Large intestine (tissue), 12 donors: ENCODE data around the gene TENT4B. TPM values are rescaled to one million over a fixed set of nuclear protein-coding genes. Genes with fewer than 3 reads are reported as not detected.

Experiments used
- DNase-seq, 2 donors: peaks; one replicate each; pipeline versions ENCODE4 v3.0.0 to v3.0.0-alpha.2; 2013
- H3K27ac ChIP-seq: one replicate; pipeline ENCODE4 v1.5.1; 2013; ENCODE audit warnings: low read length
- H3K27me3 ChIP-seq: 2 replicates; pipeline ENCODE4 v1.6.1; 2013; ENCODE audit warnings: low read length; ENCODE audit not compliant: control insufficient read depth, insufficient read depth
- H3K36me3 ChIP-seq: 2 replicates; pipeline ENCODE4 v1.6.1; 2013; ENCODE audit warnings: low read length; ENCODE audit not compliant: control insufficient read depth, insufficient read depth
- H3K4me1 ChIP-seq: one replicate; pipeline ENCODE4 v1.6.1; 2013; ENCODE audit warnings: low read length; ENCODE audit not compliant: control insufficient read depth, insufficient read depth
- H3K4me3 ChIP-seq: one replicate; pipeline ENCODE4 v1.5.1; 2013; ENCODE audit warnings: low read length
- H3K9me3 ChIP-seq: one replicate; pipeline ENCODE4 v1.6.1; 2013; ENCODE audit warnings: mild to moderate bottlenecking, low read depth, low read length, moderate library complexity; ENCODE audit not compliant: control insufficient read depth
- WGBS: methylation state at CpG from one replicate; pipeline ENCODE4 v1.1.5; 2013; ENCODE audit warnings: low lambda C conversion rate; ENCODE audit not compliant: insufficient coverage; 5-methylcytosine and 5-hydroxymethylcytosine counted together
- long read RNA-seq, 11 donors: transcript quantifications; one replicate each; lab custom pipeline, GENCODE V29; 2026
- polyA plus RNA-seq: library from polyadenylated mRNA; unstranded; fragments of 120-200 nt; gene quantifications from one replicate; pipeline ENCODE4 v1.2.1, GENCODE V29; 2013

Gene TENT4B
- polyA plus RNA-seq, result 17.2 TPM
- long read RNA-seq, donor 1, full-length matches to known transcripts, result 1 of 1 reads
- long read RNA-seq, donor 1, partial matches to known transcripts, result 0 of 1 reads
- long read RNA-seq, donor 1, other reads (novel, unspliced or antisense), result 0 of 1 reads
- long read RNA-seq, donor 2, result 0 reads
- long read RNA-seq, donor 3, result 0 reads
- long read RNA-seq, donor 4, result 0 reads
- long read RNA-seq, donor 5, result 0 reads
- long read RNA-seq, donor 6, partial matches to known transcripts, result 10 of 10 reads
- long read RNA-seq, donor 6, other reads (novel, unspliced or antisense), result 0 of 10 reads
- long read RNA-seq, donor 7, result 0 reads
- long read RNA-seq, donor 8, result 0 reads
- long read RNA-seq, donor 9, result 0 reads
- long read RNA-seq, donor 10, full-length matches to known transcripts, result 1 of 1 reads
- long read RNA-seq, donor 10, partial matches to known transcripts, result 0 of 1 reads
- long read RNA-seq, donor 10, other reads (novel, unspliced or antisense), result 0 of 1 reads
- long read RNA-seq, donor 11, result 0 reads

DNA sequence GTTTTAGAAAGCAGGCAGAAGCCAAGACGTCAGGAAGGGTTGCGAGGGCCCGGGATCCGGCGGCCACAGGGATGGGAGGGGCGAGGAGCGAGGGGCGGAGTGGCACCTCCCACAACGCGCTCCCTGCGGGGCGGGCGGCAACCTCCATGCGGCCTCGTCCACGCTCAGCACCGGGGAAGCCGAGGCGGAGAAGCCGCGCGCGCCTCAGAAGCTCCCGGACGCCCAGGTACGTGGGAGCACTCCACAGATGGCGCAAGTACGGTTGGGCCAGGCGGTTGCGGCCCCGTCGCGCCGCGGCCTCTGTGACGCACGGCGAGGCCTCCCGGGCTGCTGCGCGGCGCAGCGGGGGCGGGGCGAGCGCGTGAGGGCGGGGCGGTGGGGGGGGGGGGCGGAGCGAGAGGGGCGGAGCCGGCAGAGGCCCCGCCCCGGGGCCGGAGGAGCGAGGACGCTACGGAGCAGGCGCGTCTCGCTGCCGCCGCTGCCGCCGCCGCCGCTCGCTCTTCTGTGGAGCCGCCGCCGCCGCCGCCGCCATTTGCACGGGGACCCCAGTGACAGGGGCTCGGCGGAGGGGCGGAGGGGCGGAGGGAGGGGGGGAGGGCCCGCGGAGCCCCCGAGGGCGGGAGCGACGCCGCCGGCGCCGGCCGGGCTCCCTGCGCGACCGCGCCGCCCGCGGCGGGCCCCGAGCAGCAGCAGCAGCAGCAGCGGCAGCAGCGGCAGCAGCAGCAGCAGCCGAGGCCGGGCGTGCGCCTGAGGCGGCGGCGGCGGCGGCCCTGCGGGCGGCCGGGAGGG, at the start of gene TENT4B:
TSS of gene TENT4B (plus strand) at position 500 of the 789 bp plus-strand sequence. CDS start 316 bp downstream, outside the sequence.
- H3K9me3 ChIP-seq, result no peaks in the 10 kb centered on the region
- H3K4me3 ChIP-seq, result peak within 1 kb of the TSS; percentile 87
- WGBS, result no CpG with 5 or more reads among the region's 114 CpGs
- H3K36me3 ChIP-seq, result peaks cover 2% of the 10 kb centered on the region
- H3K27ac ChIP-seq, result peak within 1 kb of the TSS; percentile 96
- no peaks in the 10 kb centered on the region for H3K27me3 ChIP-seq
- peaks cover 3% of the 10 kb centered on the region for H3K4me1 ChIP-seq
- DNase-seq, result peak; percentile 86 to 95

DNA sequence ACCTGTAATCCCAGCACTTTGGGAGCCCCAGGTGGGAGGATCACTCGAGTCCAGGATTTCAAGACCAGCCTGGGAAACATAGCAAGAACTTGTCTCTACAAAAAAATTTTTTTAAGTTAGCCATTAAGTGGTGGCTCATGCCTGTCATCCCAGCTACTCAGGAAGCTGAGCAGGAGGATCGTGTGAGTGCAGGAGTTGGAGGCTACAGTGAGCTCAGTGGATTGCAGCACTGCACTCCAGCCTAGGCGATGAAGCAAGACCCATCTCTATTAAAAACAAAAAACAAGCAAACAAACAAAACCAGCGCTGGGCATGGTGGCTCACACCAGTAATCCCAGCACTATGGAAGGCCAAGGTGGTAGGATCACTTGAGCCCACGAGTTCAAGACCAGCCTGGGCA, 49.3 kb upstream of the TENT4B start:
- peaks cover 30% of the 10 kb centered on the region for H3K36me3 ChIP-seq
- WGBS, result no CpG with 5 or more reads among the region's 5 CpGs

GRCh38 chr16:50114357-50115129, 38.6 kb upstream of the TENT4B start:
- Histone ChIP-seq H3K4me1 (no peaks in the 10 kb centered on the region), H3K9me3 (no peaks in the 10 kb centered on the region), H3K27me3 (no peaks in the 10 kb centered on the region), H3K27ac (no peak overlapping the region), H3K4me3 (no peak overlapping the region), H3K36me3 (no peaks in the 10 kb centered on the region)
- no peak for DNase-seq
- no CpG with 5 or more reads among the region's 8 CpGs for WGBS

More for the DNA sequence above, 49.3 kb upstream of the TENT4B start:
- DNase-seq, result no peak
- no peaks in the 10 kb centered on the region for H3K9me3 ChIP-seq
- H3K4me3 ChIP-seq, result no peak overlapping the region
- H3K27me3 ChIP-seq, result no peaks in the 10 kb centered on the region
- H3K27ac ChIP-seq, result no peak overlapping the region
- no peaks in the 10 kb centered on the region for H3K4me1 ChIP-seq

- Histone ChIP-seq H3K27me3 (no peaks in the 10 kb centered on the region), H3K4me3 (no peak overlapping the region), H3K4me1 (peaks cover 8% of the 10 kb centered on the region), H3K36me3 (no peaks in the 10 kb centered on the region), H3K9me3 (peaks cover 4% of the 10 kb centered on the region), H3K27ac (no peak overlapping the region)
- peak in 1 of 2 donors; percentile 56 for DNase-seq
These were observed 32.4 kb upstream of the TENT4B start for GRCh38 chr16:50120711-50121110.

GRCh38 chr16:50121278-50121677, 31.8 kb upstream of the TENT4B start:
- H3K36me3 ChIP-seq, result no peaks in the 10 kb centered on the region
- peak in 1 of 2 donors; percentile 42 for DNase-seq
- peaks cover 8% of the 10 kb centered on the region for H3K4me1 ChIP-seq
- no CpG with 5 or more reads among the region's 4 CpGs for WGBS
- no peak overlapping the region for H3K4me3 ChIP-seq
- peaks cover 4% of the 10 kb centered on the region for H3K9me3 ChIP-seq
- no peak overlapping the region for H3K27ac ChIP-seq
- H3K27me3 ChIP-seq, result no peaks in the 10 kb centered on the region

- Histone ChIP-seq H3K4me3 (no peak overlapping the region), H3K27me3 (no peaks in the 10 kb centered on the region), H3K36me3 (no peaks in the 10 kb centered on the region), H3K4me1 (peaks cover 8% of the 10 kb centered on the region), H3K9me3 (peaks cover 4% of the 10 kb centered on the region), H3K27ac (no peak overlapping the region)
- no peak for DNase-seq
- WGBS, result no CpG with 5 or more reads among the region's 14 CpGs
These were observed 31.2 kb upstream of the TENT4B start for GRCh38 chr16:50121721-50122445.

DNA sequence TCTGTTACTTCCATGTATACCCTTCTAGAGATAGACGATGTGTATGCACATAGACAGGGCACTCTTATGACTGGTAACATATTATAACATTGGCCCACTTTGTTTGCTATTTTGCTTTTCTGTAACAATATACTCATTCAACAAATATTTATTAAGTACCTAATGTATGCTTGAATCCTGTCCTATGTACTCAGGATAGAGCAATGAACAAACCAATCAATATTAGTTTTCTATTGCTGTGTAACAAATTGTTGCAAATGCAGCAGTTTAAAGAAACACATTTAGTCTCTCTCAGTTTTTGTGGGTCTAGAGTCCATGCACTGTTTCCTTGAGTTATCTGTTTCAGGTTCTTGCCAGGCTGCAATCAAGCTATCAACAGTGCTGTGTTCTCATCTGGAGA, 29.7 kb upstream of the TENT4B start:
- Histone ChIP-seq H3K9me3 (peaks cover 4% of the 10 kb centered on the region), H3K4me1 (peaks cover 8% of the 10 kb centered on the region), H3K36me3 (no peaks in the 10 kb centered on the region), H3K4me3 (no peak overlapping the region), H3K27me3 (no peaks in the 10 kb centered on the region), H3K27ac (no peak overlapping the region)
- no peak for DNase-seq
- 83% methylated on average over 1 of the region's 1 CpG for WGBS

DNA sequence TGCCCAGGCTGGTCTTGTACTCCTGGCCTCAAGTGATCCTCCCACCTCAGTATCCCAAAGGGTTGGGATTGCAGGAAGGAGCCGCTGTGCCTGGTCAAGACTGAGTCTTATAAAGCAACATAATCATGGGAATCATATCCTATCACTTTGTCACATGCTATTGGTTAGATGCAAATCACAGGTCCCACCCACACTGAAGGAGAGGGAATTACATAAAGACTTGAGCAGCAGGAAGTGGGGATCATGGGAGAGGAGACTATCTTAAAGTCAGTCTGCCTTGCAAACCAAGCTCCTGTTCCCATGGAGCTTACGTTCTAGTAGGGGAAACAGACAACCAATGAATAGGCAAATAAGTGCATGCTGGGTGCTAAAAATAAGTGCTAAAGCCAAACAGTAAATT, 28.3 kb upstream of the TENT4B start:
- Histone ChIP-seq H3K27me3 (no peaks in the 10 kb centered on the region), H3K27ac (no peak overlapping the region), H3K4me3 (no peak overlapping the region), H3K9me3 (peaks cover 4% of the 10 kb centered on the region), H3K36me3 (no peaks in the 10 kb centered on the region), H3K4me1 (peaks cover 8% of the 10 kb centered on the region)
- DNase-seq, result no peak
- no CpG with 5 or more reads among the region's 2 CpGs for WGBS

DNA sequence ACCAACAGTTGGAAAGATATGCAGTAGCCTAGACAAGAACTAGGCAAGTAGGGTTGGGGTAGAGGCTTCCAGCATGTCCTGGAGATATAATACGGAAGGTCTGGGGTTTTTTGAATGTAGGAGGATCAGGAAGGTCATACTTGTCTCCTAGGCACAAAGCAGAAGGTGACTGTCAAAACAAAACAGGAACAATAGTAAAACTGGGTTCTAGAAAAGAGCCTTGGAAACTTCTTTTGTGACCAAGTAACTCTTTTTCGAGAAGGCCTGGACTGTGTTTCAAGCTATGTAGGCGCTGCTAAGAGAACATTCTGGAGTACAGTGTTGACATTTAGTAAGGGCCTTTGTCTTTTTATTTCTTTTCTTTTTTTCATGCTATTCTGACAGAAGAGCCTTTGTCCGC, 26.9 kb upstream of the TENT4B start:
- Histone ChIP-seq H3K27me3 (no peaks in the 10 kb centered on the region), H3K9me3 (peaks cover 4% of the 10 kb centered on the region), H3K36me3 (no peaks in the 10 kb centered on the region), H3K4me1 (peaks cover 6% of the 10 kb centered on the region), H3K4me3 (no peak overlapping the region), H3K27ac (no peak overlapping the region)
- no peak for DNase-seq
- 100% methylated on average over 2 of the region's 4 CpGs for WGBS
